Chondrocyte (in vitro differentiated cells): ENCODE data around the gene MGRN1. TPM values are rescaled to one million over a fixed set of nuclear protein-coding genes. Genes with fewer than 3 reads are reported as not detected.

Experiments
- DNase-seq: peaks from one replicate; pipeline ENCODE4 v3.0.0; 2021; ENCODE audit warnings: mixed read lengths, low spot score
- H3K27ac Mint-ChIP-seq: one replicate; pipeline ENCODE4 v1.8.0; 2021; ENCODE audit warnings: mild to moderate bottlenecking, moderate library complexity, mixed read lengths; ENCODE audit not compliant: unreplicated experiment
- H3K27me3 Mint-ChIP-seq: 2 replicates; pipeline ENCODE4 v1.8.0; 2021; ENCODE audit warnings: low read depth, mixed read lengths
- H3K36me3 Mint-ChIP-seq: 2 replicates; pipeline ENCODE4 v1.8.0; 2021; ENCODE audit warnings: low read depth, mixed read lengths
- H3K4me1 Mint-ChIP-seq: 2 replicates; pipeline ENCODE4 v1.8.0; 2021; ENCODE audit warnings: low read depth, mild to moderate bottlenecking, mixed read lengths
- H3K4me3 Mint-ChIP-seq: one replicate; pipeline ENCODE4 v1.8.0; 2021; ENCODE audit warnings: mild to moderate bottlenecking, moderate library complexity, mixed read lengths; ENCODE audit not compliant: unreplicated experiment
- H3K9me3 Mint-ChIP-seq: 2 replicates; pipeline ENCODE4 v1.8.0; 2021; ENCODE audit warnings: low read depth, mixed read lengths
- CTCF ChIP-seq: fragments of 200-600 bp; sonication (generic); IDR thresholded peaks from 2 replicates; pipeline ENCODE4 v1.5.0; 2021; ENCODE audit warnings: antibody characterized with exemption, mild to moderate bottlenecking, moderate library complexity
- total RNA-seq: library from RNA; stranded (reverse); gene quantifications from 3 replicates; pipeline ENCODE4 v1.2.1, GENCODE V29; 2021

The MGRN1 gene
- total RNA-seq, 1 donor from 2014 or later = 83.4 TPM

- Mint-ChIP-seq H3K4me1 (peaks cover 10% of the 10 kb centered on the region), H3K9me3 (no peaks in the 10 kb centered on the region), H3K36me3 (peaks cover 7% of the 10 kb centered on the region), H3K27me3 (no peaks in the 10 kb centered on the region), H3K4me3 (no peak overlapping the region), H3K27ac (no peak overlapping the region)
- no peak for TF ChIP-seq CTCF
- DNase-seq = peak; percentile 90
These were observed 63.5 kb downstream of the MGRN1 start for GRCh38 chr16:4687946-4688673.

- DNase-seq = peak; percentile 90
- H3K27me3 Mint-ChIP-seq = no peaks in the 10 kb centered on the region
- H3K36me3 Mint-ChIP-seq = peaks cover 6% of the 10 kb centered on the region
- TF ChIP-seq CTCF = no peak
- peaks cover 11% of the 10 kb centered on the region for H3K4me1 Mint-ChIP-seq
- H3K4me3 Mint-ChIP-seq = no peak overlapping the region
- H3K9me3 Mint-ChIP-seq = no peaks in the 10 kb centered on the region
- H3K27ac Mint-ChIP-seq = no peak overlapping the region
These were observed 64.0 kb downstream of the MGRN1 start for GRCh38 chr16:4688674-4689045.

- Mint-ChIP-seq H3K27me3 (no peaks in the 10 kb centered on the region), H3K4me3 (no peak overlapping the region), H3K4me1 (peaks cover 11% of the 10 kb centered on the region), H3K9me3 (no peaks in the 10 kb centered on the region), H3K36me3 (peaks cover 6% of the 10 kb centered on the region), H3K27ac (no peak overlapping the region)
- TF ChIP-seq CTCF = no peak
- DNase-seq = peak; percentile 89
These were observed 64.6 kb downstream of the MGRN1 start for GRCh38 chr16:4689091-4689671.

DNA sequence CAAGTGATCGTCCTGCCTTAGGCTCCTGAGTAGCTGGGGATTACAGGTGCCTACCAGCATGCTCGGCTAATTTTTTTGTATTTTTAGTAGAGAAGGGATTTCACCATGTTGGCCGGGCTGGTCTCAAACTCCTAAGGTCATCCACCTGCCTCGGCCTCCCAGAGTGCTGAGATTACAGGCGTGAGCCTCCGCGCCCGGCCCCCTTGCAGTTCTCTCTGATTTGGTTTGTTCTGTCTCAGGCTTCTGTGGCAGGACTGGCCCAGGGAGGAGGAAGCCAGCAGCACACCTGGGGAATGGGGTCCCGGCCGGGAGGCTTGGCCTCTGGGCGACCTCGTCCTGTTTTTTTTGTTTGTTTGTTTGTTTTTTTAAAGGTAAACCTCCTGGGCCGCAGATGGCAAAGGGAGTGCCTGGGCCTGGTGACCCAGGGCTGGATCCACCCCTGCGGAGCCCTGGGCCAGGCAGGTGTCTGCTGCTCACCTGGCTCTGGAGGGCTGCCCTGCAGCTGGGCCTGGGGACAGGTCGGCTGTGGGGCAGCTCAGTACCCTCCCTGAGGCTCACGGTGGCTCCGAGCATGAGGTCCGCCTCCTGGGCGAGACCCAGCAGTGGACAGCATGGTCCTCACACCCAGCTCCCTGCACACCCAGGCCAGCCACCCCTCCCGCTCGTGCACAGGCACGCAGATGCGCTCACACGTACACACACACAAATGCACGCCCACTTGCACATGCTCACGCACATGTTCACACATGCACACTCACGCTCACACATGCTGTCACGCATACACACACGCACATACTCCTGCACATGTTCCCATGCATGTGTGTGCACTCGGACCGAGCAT is 65.5 kb downstream of the MGRN1 start:
- no peak overlapping the region for H3K4me3 Mint-ChIP-seq
- H3K36me3 Mint-ChIP-seq = peaks cover 3% of the 10 kb centered on the region
- H3K27ac Mint-ChIP-seq = no peak overlapping the region
- peaks cover 18% of the 10 kb centered on the region for H3K4me1 Mint-ChIP-seq
- H3K27me3 Mint-ChIP-seq = no peaks in the 10 kb centered on the region
- no peak for TF ChIP-seq CTCF
- DNase-seq = peak; percentile 88
- H3K9me3 Mint-ChIP-seq = no peaks in the 10 kb centered on the region

GRCh38 chr16:4690946-4691665 is 66.5 kb downstream of the MGRN1 start:
- Mint-ChIP-seq H3K4me3 (no peak overlapping the region), H3K9me3 (no peaks in the 10 kb centered on the region), H3K36me3 (peaks cover 2% of the 10 kb centered on the region), H3K27ac (peak overlapping the region; percentile 17), H3K27me3 (no peaks in the 10 kb centered on the region), H3K4me1 (peaks cover 23% of the 10 kb centered on the region)
- peak; percentile 75 for DNase-seq
- TF ChIP-seq CTCF = no peak
